SK-N-SH (cell line): ENCODE measurements around the gene PLEKHM3. TPM values are rescaled to one million over a fixed set of nuclear protein-coding genes. Genes with fewer than 3 reads are reported as not detected.

Experiments
- CTCF ChIA-PET: fragments of 300-600, 350-600 bp; formaldehyde crosslinking; extraction: SDS; loops from one replicate; lab custom pipeline; 2021; lab: Yijun Ruan, JAX
- POLR2A ChIA-PET: fragments of 350-600 bp; sonication (Branson Sonifier 250); formaldehyde crosslinking; extraction: SDS; loops from one replicate; lab custom pipeline; 2020; ENCODE audit warnings: antibody characterized with exemption, inconsistent platforms; lab: Yijun Ruan, JAX
- DNase-seq: peaks from one replicate; pipeline ENCODE4 v3.0.0; 2012
- H2AFZ ChIP-seq: fragments of 200-600 bp; sonication (generic); 2 replicates; pipeline ENCODE4 v1.8.1; 2016; ENCODE audit warnings: antibody characterized with exemption, mild to moderate bottlenecking, low read depth
- H3F3A ChIP-seq: fragments of 200-600 bp; sonication (generic); replicated peaks from 2 replicates; pipeline ENCODE3; 2016; ENCODE audit warnings: antibody characterized with exemption, mild to moderate bottlenecking; ENCODE audit not compliant: insufficient read depth
- H3K27ac ChIP-seq, 2 experiments: fragments of 200-500 bp in 1 of 2; fragments of 200-600 bp in 1 of 2; sonication (Bioruptor generic) in 1 of 2; sonication (generic), shearing (Covaris generic) in 1 of 2; 2 replicates each; pipeline versions ENCODE4 v1.5.1 to v1.6.1; 2014 to 2016; ENCODE audit warnings: low read depth in 2 of 2, inconsistent platforms in 1 of 2, low read length in 1 of 2, mild to moderate bottlenecking in 1 of 2, mixed read lengths in 1 of 2
- H3K27me3 ChIP-seq: fragments of 200-600 bp; sonication (generic), shearing (Covaris generic); 2 replicates; pipeline ENCODE4 v1.6.1; 2016; ENCODE audit warnings: mixed run types; ENCODE audit not compliant: insufficient read depth
- H3K36me3 ChIP-seq, 2 experiments: fragments of 200-500 bp in 1 of 2; fragments of 200-600 bp in 1 of 2; sonication (Bioruptor generic) in 1 of 2; sonication (generic) in 1 of 2; replicated peaks in 1 of 2; 2 replicates each; pipeline versions ENCODE3 to v1.5.1; 2014 to 2016; ENCODE audit warnings: low read length in 1 of 2, mild to moderate bottlenecking in 1 of 2; ENCODE audit not compliant: insufficient read depth in 2 of 2, control insufficient read depth in 1 of 2
- H3K4me1 ChIP-seq, 2 experiments: fragments of 200-500 bp in 1 of 2; fragments of 200-600 bp in 1 of 2; sonication (Bioruptor generic) in 1 of 2; sonication (generic), shearing (Covaris generic) in 1 of 2; 2 replicates each; pipeline versions ENCODE4 v1.5.1 to v1.6.1; 2014 to 2016; ENCODE audit warnings: low read depth in 1 of 2, low read length in 1 of 2, mixed run types in 1 of 2; ENCODE audit not compliant: insufficient read depth in 2 of 2, control insufficient read depth in 1 of 2
- H3K4me2 ChIP-seq: fragments of 200-600 bp; sonication (generic), shearing (Covaris generic); 2 replicates; pipeline ENCODE4 v1.6.1; 2017; ENCODE audit warnings: mixed run types
- H3K4me3 ChIP-seq, 2 experiments: fragments of 200-500 bp in 1 of 2; fragments of 200-600 bp in 1 of 2; sonication (Bioruptor generic) in 1 of 2; sonication (generic), shearing (Covaris generic) in 1 of 2; 2 replicates each; pipeline versions ENCODE4 v1.5.1 to v1.8.1; 2014 to 2016; ENCODE audit warnings: low read depth in 2 of 2, inconsistent platforms in 1 of 2, low read length in 1 of 2, mild to moderate bottlenecking in 1 of 2, mixed read lengths in 1 of 2, moderate library complexity in 1 of 2
- H3K79me2 ChIP-seq: fragments of 200-600 bp; sonication (generic); 2 replicates; pipeline ENCODE4 v1.8.1; 2017; ENCODE audit warnings: mild to moderate bottlenecking; ENCODE audit not compliant: insufficient read depth
- H3K9ac ChIP-seq: fragments of 200-600 bp; sonication (generic); 2 replicates; pipeline ENCODE4 v1.6.1; 2017; ENCODE audit warnings: mixed run types
- H3K9me2 ChIP-seq: fragments of 200-600 bp; sonication (generic); 2 replicates; pipeline ENCODE4 v1.6.1; 2017; ENCODE audit warnings: mixed run types
- H3K9me3 ChIP-seq: fragments of 200-600 bp; sonication (generic); 2 replicates; pipeline ENCODE4 v1.6.1; 2017; ENCODE audit warnings: mixed run types, mild to moderate bottlenecking, moderate library complexity
- H4K20me1 ChIP-seq: fragments of 200-600 bp; sonication (generic); 2 replicates; pipeline ENCODE4 v1.6.1; 2017; ENCODE audit warnings: mild to moderate bottlenecking, mixed run types; ENCODE audit not compliant: insufficient read depth
- ELF1 ChIP-seq: IDR thresholded peaks from 2 replicates; pipeline ENCODE4 v1.4.0; 2012
- FOSL2 ChIP-seq: IDR thresholded peaks from 2 replicates; pipeline ENCODE4 v1.4.0; 2012; ENCODE audit warnings: low read depth, mild to moderate bottlenecking, moderate library complexity, borderline replicate concordance
- FOXM1 ChIP-seq: IDR thresholded peaks from 2 replicates; pipeline ENCODE4 v1.4.0; 2012; ENCODE audit warnings: low read depth, mild to moderate bottlenecking
- GATA2 ChIP-seq: sonication (generic); formaldehyde crosslinking; IDR thresholded peaks from 2 replicates; pipeline ENCODE4 v1.5.0; 2020; ENCODE audit warnings: mild to moderate bottlenecking, missing genetic modification reagents
- MEF2A ChIP-seq: IDR thresholded peaks from 2 replicates; pipeline ENCODE4 v1.4.0; 2012; ENCODE audit warnings: low read depth, borderline replicate concordance
- MXI1 ChIP-seq: IDR thresholded peaks from 2 replicates; pipeline ENCODE4 v1.6.1; 2012; ENCODE audit warnings: mild to moderate bottlenecking, low read depth, low read length, improper control_type of control experiment
- RFX5 ChIP-seq: IDR thresholded peaks from 2 replicates; pipeline ENCODE4 v1.6.1; 2012; ENCODE audit warnings: mild to moderate bottlenecking, improper control_type of control experiment, low read length
- RXRA ChIP-seq: IDR thresholded peaks from 2 replicates; pipeline ENCODE4 v1.4.0; 2012; ENCODE audit warnings: low read depth, mild to moderate bottlenecking, borderline replicate concordance
- SIN3A ChIP-seq: IDR thresholded peaks from 2 replicates; pipeline ENCODE4 v1.6.1; 2012; ENCODE audit warnings: low read depth, mild to moderate bottlenecking, low read length, moderate library complexity, borderline replicate concordance
- SMC3 ChIP-seq: IDR thresholded peaks from 2 replicates; pipeline ENCODE4 v1.6.1; 2012; ENCODE audit warnings: low read depth, low read length, improper control_type of control experiment
- TAF1 ChIP-seq: IDR thresholded peaks from 2 replicates; pipeline ENCODE4 v1.6.1; 2012; ENCODE audit warnings: low read depth, mild to moderate bottlenecking, low read length, moderate library complexity, borderline replicate concordance
- TCF12 ChIP-seq: IDR thresholded peaks from 2 replicates; pipeline ENCODE4 v1.4.0; 2012
- YY1 ChIP-seq: IDR thresholded peaks from 2 replicates; pipeline ENCODE4 v1.4.0; 2012; ENCODE audit warnings: low read depth, mild to moderate bottlenecking
- whole genome bisulfite sequencing: methylation state at CpG from one replicate; pipeline ENCODE4 v1.1.6; 2017; ENCODE audit warnings: low lambda C conversion rate; 5-methylcytosine and 5-hydroxymethylcytosine counted together
- polyA plus RNA-seq, 3 experiments: library from polyadenylated mRNA; depleted of rRNA; stranded (reverse); fragments of >200 nt; gene quantifications; 2 replicates each; pipeline ENCODE4 v1.2.3, GENCODE V29; 2012
- TF ChIP-seq, protein P1 (sequence below): IDR thresholded peaks from 2 replicates; pipeline ENCODE4 v1.4.0; 2012; ENCODE audit warnings: low read depth
- TF ChIP-seq, protein P2 (sequence below): IDR thresholded peaks from 2 replicates; pipeline ENCODE4; 2012
- TF ChIP-seq, protein P3 (sequence below): fragments of 200-600 bp; sonication (generic); IDR thresholded peaks from 2 replicates; pipeline ENCODE4 v1.6.1; 2017; ENCODE audit warnings: antibody characterized with exemption, mild to moderate bottlenecking, moderate library complexity
- TF ChIP-seq, protein P4 (sequence below): IDR thresholded peaks from 2 replicates; pipeline ENCODE4 v1.4.0; 2012; ENCODE audit warnings: low read depth, borderline replicate concordance
- TF ChIP-seq, protein P5 (sequence below): IDR thresholded peaks from 2 replicates; pipeline ENCODE4 v1.6.1; 2012; ENCODE audit warnings: mild to moderate bottlenecking, low read depth, low read length, moderate library complexity

PLEKHM3 gene
- polyA plus RNA-seq, 1 of the 3 experiments (the other 2 are of a cell fraction): 1.9 TPM

DNA sequence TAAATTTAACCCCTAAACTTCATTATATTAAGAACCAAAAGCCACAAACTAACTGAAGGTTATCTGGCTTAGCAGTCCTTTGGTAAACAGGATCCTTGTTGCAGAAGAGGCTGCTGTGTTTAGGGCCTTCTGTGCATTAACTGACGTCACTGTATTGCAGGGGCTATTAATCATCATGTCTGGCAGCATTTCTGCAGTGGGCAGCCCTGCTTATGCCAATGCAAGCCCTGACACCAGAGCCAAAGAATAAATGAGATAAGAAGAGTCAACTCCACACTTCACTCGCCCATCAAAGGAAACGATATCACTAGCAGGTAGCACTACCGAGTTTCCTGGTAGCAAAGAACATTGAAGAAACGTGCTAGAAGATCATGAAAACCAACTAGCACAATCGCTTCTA, 110.6 kb downstream of the PLEKHM3 start:
- Histone ChIP-seq H3K9ac (no peak overlapping the region), H2AFZ (no peak overlapping the region), H3K9me2 (no peaks in the 10 kb centered on the region), H4K20me1 (no peaks in the 10 kb centered on the region), H3K79me2 (no peaks in the 10 kb centered on the region), H3K36me3 (no peaks in the 10 kb centered on the region), H3K4me1 (peaks cover 0 to 2% of the 10 kb centered on the region in 2 experiments; a peak in 1 of 4 replicates), H3K4me3 (no peak overlapping the region), H3K27me3 (no peaks in the 10 kb centered on the region), H3K9me3 (no peaks in the 10 kb centered on the region), H3K27ac (no peak overlapping the region)
- peak; percentile 65 for DNase-seq
- 89% methylated on average over 6 of the region's 6 CpGs for WGBS
- POLR2A ChIA-PET: no interaction called here
- TF ChIP-seq TCF12: no peak
- no peak for TF ChIP-seq ELF1
- TF ChIP-seq, protein P1, sequence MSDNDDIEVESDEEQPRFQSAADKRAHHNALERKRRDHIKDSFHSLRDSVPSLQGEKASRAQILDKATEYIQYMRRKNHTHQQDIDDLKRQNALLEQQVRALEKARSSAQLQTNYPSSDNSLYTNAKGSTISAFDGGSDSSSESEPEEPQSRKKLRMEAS: no peak
- TF ChIP-seq, protein P2, sequence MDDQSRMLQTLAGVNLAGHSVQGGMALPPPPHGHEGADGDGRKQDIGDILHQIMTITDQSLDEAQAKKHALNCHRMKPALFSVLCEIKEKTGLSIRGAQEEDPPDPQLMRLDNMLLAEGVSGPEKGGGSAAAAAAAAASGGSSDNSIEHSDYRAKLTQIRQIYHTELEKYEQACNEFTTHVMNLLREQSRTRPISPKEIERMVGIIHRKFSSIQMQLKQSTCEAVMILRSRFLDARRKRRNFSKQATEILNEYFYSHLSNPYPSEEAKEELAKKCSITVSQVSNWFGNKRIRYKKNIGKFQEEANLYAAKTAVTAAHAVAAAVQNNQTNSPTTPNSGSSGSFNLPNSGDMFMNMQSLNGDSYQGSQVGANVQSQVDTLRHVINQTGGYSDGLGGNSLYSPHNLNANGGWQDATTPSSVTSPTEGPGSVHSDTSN: peak; percentile 44
- no peak for TF ChIP-seq SMC3
- TF ChIP-seq GATA2 (CRISPR knock-in tag): peak; percentile 53
- TF ChIP-seq, all 33 proteins: peak for 2
- Histone ChIP-seq H3K4me2 (no peak overlapping the region), H3F3A (no peaks in the 10 kb centered on the region)
- CTCF ChIA-PET: no interaction called here

DNA sequence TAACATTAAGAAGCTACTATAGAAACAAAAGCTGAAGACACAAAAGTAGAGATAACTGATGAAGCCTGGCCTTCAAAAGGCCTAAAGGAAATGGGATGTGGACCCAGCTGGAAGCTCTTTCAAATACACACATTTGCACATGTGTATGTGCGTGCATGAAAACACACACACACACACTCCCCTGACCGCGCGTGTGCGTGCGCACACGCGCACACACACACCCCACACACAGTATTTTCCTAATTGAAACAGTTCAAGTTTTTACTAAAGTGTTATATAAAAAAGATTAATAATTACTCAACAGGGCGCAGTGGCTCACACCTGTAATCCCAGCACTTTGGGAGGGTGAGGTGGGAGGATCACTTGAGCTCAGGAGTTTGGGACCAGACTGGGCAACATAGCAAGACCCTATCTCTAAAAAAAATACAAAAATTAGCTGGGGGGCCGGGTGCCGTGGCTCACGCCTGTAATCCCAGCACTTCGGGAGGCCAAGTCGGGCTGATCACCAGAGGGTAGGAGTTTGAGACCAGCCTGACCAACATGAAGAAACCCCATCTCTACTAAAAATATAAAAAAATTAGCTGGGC, 111.5 kb downstream of the PLEKHM3 start:
- Histone ChIP-seq H3K4me1 (peaks cover 0 to 2% of the 10 kb centered on the region in 2 experiments; a peak in 1 of 4 replicates), H3K27ac (no peak overlapping the region), H4K20me1 (no peaks in the 10 kb centered on the region), H3F3A (no peaks in the 10 kb centered on the region), H3K9me2 (no peaks in the 10 kb centered on the region), H3K4me3 (no peak overlapping the region), H2AFZ (no peak overlapping the region), H3K9me3 (no peaks in the 10 kb centered on the region), H3K79me2 (no peaks in the 10 kb centered on the region), H3K27me3 (no peaks in the 10 kb centered on the region), H3K4me2 (no peak overlapping the region), H3K36me3 (no peaks in the 10 kb centered on the region), H3K9ac (no peak overlapping the region)
- 93% methylated on average over 14 of the region's 14 CpGs for WGBS
- CTCF ChIA-PET: no interaction called here
- POLR2A ChIA-PET: no interaction called here
- TF ChIP-seq, protein P3, sequence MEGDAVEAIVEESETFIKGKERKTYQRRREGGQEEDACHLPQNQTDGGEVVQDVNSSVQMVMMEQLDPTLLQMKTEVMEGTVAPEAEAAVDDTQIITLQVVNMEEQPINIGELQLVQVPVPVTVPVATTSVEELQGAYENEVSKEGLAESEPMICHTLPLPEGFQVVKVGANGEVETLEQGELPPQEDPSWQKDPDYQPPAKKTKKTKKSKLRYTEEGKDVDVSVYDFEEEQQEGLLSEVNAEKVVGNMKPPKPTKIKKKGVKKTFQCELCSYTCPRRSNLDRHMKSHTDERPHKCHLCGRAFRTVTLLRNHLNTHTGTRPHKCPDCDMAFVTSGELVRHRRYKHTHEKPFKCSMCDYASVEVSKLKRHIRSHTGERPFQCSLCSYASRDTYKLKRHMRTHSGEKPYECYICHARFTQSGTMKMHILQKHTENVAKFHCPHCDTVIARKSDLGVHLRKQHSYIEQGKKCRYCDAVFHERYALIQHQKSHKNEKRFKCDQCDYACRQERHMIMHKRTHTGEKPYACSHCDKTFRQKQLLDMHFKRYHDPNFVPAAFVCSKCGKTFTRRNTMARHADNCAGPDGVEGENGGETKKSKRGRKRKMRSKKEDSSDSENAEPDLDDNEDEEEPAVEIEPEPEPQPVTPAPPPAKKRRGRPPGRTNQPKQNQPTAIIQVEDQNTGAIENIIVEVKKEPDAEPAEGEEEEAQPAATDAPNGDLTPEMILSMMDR: no peak
- TF ChIP-seq TAF1 (no peak), FOXM1 (no peak), MXI1 (no peak), RFX5 (no peak), RXRA (no peak), SIN3A (no peak), MEF2A (no peak), YY1 (no peak), FOSL2 (no peak), SMC3 (no peak)
- TF ChIP-seq, protein P4, sequence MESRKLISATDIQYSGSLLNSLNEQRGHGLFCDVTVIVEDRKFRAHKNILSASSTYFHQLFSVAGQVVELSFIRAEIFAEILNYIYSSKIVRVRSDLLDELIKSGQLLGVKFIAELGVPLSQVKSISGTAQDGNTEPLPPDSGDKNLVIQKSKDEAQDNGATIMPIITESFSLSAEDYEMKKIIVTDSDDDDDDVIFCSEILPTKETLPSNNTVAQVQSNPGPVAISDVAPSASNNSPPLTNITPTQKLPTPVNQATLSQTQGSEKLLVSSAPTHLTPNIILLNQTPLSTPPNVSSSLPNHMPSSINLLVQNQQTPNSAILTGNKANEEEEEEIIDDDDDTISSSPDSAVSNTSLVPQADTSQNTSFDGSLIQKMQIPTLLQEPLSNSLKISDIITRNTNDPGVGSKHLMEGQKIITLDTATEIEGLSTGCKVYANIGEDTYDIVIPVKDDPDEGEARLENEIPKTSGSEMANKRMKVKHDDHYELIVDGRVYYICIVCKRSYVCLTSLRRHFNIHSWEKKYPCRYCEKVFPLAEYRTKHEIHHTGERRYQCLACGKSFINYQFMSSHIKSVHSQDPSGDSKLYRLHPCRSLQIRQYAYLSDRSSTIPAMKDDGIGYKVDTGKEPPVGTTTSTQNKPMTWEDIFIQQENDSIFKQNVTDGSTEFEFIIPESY: no peak
- TF ChIP-seq, protein P5, sequence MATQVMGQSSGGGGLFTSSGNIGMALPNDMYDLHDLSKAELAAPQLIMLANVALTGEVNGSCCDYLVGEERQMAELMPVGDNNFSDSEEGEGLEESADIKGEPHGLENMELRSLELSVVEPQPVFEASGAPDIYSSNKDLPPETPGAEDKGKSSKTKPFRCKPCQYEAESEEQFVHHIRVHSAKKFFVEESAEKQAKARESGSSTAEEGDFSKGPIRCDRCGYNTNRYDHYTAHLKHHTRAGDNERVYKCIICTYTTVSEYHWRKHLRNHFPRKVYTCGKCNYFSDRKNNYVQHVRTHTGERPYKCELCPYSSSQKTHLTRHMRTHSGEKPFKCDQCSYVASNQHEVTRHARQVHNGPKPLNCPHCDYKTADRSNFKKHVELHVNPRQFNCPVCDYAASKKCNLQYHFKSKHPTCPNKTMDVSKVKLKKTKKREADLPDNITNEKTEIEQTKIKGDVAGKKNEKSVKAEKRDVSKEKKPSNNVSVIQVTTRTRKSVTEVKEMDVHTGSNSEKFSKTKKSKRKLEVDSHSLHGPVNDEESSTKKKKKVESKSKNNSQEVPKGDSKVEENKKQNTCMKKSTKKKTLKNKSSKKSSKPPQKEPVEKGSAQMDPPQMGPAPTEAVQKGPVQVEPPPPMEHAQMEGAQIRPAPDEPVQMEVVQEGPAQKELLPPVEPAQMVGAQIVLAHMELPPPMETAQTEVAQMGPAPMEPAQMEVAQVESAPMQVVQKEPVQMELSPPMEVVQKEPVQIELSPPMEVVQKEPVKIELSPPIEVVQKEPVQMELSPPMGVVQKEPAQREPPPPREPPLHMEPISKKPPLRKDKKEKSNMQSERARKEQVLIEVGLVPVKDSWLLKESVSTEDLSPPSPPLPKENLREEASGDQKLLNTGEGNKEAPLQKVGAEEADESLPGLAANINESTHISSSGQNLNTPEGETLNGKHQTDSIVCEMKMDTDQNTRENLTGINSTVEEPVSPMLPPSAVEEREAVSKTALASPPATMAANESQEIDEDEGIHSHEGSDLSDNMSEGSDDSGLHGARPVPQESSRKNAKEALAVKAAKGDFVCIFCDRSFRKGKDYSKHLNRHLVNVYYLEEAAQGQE: no peak
- TF ChIP-seq, protein P1: no peak
- no peak for DNase-seq
